NB4 (cell line): ENCODE data around the gene C19orf47.

Experiments used
- DNase-seq: peaks from one replicate; pipeline ENCODE4 v3.0.0; 2010; ENCODE audit warnings: low read depth
- H3K4me3 ChIP-seq: one replicate; pipeline ENCODE4 v1.5.1; 2011; ENCODE audit warnings: mild to moderate bottlenecking, low read depth, low read length, moderate library complexity
- CTCF ChIP-seq: IDR thresholded peaks from one replicate; pipeline ENCODE4 v1.5.1; 2012; ENCODE audit warnings: low read depth, low read length
- MYC ChIP-seq: IDR thresholded peaks from 2 replicates; pipeline ENCODE4 v1.6.1; 2011; ENCODE audit warnings: low read depth, low read length
- POLR2A ChIP-seq: IDR thresholded peaks from 2 replicates; pipeline ENCODE4 v1.6.1; 2011; ENCODE audit warnings: mild to moderate bottlenecking; ENCODE audit not compliant: insufficient read length; ENCODE audit errors: extremely low read depth
- TF ChIP-seq, protein P1 (sequence below): IDR thresholded peaks from 2 replicates; pipeline ENCODE4 v1.6.1; 2011; ENCODE audit warnings: low read depth, low read length

The C19orf47 gene

GRCh38 chr19:40282209-40282580 is 66.0 kb downstream of the C19orf47 start:
- TF ChIP-seq POLR2A (no peak), MYC (no peak), CTCF (no peak)
- TF ChIP-seq, protein P1, sequence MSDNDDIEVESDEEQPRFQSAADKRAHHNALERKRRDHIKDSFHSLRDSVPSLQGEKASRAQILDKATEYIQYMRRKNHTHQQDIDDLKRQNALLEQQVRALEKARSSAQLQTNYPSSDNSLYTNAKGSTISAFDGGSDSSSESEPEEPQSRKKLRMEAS = no peak
- no peak for DNase-seq
- no peak overlapping the region for H3K4me3 ChIP-seq

DNA sequence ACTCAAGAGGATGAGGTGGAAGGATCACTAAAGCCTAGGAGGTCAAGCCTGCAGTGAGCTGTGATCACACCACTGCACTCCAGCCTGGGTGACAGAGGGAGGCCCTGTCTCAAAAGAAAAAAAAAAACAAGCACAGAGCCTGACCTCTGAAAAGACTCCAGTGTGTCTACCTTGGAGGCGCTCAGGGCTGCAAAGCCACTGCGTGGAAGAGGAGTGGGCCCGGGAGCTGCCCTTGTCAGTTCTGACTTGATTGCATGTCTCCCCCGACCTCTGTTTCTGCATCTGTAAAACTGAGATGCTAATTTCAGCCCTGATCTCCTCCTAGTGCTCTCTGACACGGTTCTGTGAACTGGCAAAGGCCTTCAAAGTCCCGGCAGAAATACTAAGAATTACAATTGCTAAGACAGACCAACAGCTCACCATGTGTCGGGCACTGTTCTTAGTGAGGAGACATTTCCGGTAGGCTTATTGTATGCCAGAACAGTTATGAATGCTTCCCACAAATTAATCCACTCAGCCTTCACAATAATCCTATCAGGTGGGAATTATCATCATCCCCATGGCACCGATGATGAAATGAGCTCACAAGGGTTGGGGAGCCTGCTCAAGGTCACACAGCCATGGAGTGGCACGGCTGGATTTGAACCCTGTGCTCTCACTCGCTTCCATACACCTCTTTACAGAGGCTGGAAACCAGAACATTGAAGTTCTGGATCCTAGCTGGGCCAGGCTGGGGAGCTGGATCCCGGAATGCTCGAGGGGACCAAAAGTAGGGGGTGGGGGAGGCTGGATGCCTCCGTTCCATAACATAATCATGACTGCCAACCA is 66.6 kb downstream of the C19orf47 start:
- TF ChIP-seq CTCF (no peak), MYC (no peak), POLR2A (no peak)
- TF ChIP-seq, protein P1 = no peak

DNA sequence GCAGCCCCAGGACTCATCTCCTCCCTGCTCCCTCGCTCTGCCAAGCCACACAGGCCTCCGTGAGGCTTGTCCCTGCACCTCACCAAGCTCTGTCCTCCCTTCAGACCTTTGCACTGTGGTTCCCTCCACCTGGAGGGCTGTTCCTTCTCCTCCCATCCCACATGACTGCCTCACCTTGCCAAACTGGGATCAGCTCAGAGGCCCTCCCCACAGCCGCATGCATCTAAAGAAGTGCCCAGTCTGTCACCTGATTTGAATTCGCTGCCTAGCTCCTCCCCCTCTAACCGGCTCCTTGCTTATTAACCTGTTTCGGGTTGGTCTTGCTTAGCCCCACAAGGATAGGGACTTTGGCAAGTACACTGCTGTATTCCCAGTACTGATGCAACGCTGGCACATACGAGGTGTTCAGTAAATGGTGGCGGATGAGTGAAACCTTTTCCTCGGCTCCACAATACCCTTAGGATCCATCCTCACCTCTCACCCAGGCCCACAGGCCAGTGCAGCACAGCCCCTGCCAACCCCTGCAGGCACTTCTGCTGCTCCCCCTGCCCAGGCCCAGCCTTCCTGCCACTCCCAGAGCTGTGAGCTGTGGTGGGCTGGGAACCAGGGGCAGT is 67.5 kb downstream of the C19orf47 start:
- no peak overlapping the region for H3K4me3 ChIP-seq

More for the DNA sequence above, 66.6 kb downstream of the C19orf47 start:
- no peak overlapping the region for H3K4me3 ChIP-seq
- DNase-seq = no peak

GRCh38 chr19:40279761-40280607 is 68.2 kb downstream of the C19orf47 start:
- peak; percentile 23 for DNase-seq
- no peak overlapping the region for H3K4me3 ChIP-seq
- TF ChIP-seq, protein P1 = no peak
- TF ChIP-seq MYC (no peak), CTCF (no peak)

More for the DNA sequence above, 67.5 kb downstream of the C19orf47 start:
- TF ChIP-seq POLR2A = no peak
- TF ChIP-seq CTCF = no peak
- TF ChIP-seq, protein P1 = no peak
- TF ChIP-seq MYC = no peak
- no peak for DNase-seq

DNA sequence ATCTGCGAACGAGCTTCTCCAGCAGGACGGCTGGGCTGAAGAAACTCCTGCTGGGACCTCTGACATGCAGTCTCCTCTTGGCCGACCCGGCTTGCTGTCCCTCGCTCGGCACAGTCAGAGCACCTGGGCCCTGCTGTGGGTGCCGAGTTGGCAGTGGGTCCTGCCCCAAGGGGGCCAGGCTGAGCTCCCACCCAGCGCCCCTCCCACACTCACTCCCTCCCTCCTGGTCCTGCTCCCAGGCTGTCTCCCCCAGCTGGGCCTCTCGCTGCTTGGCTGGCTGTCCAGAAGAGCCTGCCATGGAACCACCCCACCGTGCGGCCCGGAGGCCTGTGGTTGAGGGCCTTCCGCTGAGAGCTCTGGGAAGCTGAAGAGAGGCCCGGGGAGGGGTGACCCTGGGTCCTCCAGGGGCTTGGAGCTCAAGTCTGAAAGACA is 69.1 kb downstream of the C19orf47 start:
- no peak for TF ChIP-seq CTCF
- TF ChIP-seq, protein P1 = no peak
- no peak for DNase-seq
- H3K4me3 ChIP-seq = no peak overlapping the region
